Measurements from ENCODE around the gene VCL. TPM values are rescaled to one million over a fixed set of nuclear protein-coding genes. Genes with fewer than 3 reads are reported as not detected.

The VCL gene
- total RNA-seq, 1 donor from 2014 or later: 107 TPM

- no peaks in the 10 kb centered on the region for H3K27me3 Mint-ChIP-seq
- H3K4me3 Mint-ChIP-seq (ENCODE audit: low read depth): no peak overlapping the region
- H3K4me1 Mint-ChIP-seq (ENCODE audit: low read depth): peaks cover 11% of the 10 kb centered on the region
- TF ChIP-seq, protein P1, sequence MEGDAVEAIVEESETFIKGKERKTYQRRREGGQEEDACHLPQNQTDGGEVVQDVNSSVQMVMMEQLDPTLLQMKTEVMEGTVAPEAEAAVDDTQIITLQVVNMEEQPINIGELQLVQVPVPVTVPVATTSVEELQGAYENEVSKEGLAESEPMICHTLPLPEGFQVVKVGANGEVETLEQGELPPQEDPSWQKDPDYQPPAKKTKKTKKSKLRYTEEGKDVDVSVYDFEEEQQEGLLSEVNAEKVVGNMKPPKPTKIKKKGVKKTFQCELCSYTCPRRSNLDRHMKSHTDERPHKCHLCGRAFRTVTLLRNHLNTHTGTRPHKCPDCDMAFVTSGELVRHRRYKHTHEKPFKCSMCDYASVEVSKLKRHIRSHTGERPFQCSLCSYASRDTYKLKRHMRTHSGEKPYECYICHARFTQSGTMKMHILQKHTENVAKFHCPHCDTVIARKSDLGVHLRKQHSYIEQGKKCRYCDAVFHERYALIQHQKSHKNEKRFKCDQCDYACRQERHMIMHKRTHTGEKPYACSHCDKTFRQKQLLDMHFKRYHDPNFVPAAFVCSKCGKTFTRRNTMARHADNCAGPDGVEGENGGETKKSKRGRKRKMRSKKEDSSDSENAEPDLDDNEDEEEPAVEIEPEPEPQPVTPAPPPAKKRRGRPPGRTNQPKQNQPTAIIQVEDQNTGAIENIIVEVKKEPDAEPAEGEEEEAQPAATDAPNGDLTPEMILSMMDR (IDR thresholded peaks at IDR 0.05; ENCODE audit: unreplicated experiment): no peak
- H3K36me3 Mint-ChIP-seq (ENCODE audit: insufficient read depth): peaks cover 38% of the 10 kb centered on the region
- no peak for DNase-seq (ENCODE audit: low spot score, unreplicated experiment)
- H3K27ac Mint-ChIP-seq: no peak overlapping the region
- H3K9me3 Mint-ChIP-seq (ENCODE audit: low read depth): no peaks in the 10 kb centered on the region
Observed at GRCh38 chr10:74093530-74094164, 95.7 kb downstream of the VCL start.

DNA sequence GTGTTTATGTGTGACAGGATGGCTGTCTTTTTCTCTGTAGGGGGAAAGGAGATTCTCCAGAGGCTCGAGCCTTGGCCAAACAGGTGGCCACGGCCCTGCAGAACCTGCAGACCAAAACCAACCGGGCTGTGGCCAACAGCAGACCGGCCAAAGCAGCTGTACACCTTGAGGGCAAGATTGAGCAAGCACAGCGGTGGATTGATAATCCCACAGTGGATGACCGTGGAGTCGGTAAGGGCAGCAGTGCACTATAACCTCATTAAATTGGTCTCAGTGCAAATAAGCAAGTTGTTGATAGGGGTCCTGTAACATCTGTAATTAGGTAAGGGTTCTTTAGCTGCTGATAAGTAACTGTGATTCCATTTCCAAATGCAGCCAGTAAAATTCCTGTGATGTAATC is 96.3 kb downstream of the VCL start:
- no peak for DNase-seq (ENCODE audit: low spot score, unreplicated experiment)
- no peak overlapping the region for H3K4me3 Mint-ChIP-seq (ENCODE audit: low read depth)
- peaks cover 17% of the 10 kb centered on the region for H3K4me1 Mint-ChIP-seq (ENCODE audit: low read depth)
- H3K9me3 Mint-ChIP-seq (ENCODE audit: low read depth): no peaks in the 10 kb centered on the region
- TF ChIP-seq, protein P1 (IDR thresholded peaks at IDR 0.05; ENCODE audit: unreplicated experiment): no peak
- H3K27me3 Mint-ChIP-seq: no peaks in the 10 kb centered on the region
- peaks cover 41% of the 10 kb centered on the region for H3K36me3 Mint-ChIP-seq (ENCODE audit: insufficient read depth)
- peak overlapping the region; percentile 86 for H3K27ac Mint-ChIP-seq

DNA sequence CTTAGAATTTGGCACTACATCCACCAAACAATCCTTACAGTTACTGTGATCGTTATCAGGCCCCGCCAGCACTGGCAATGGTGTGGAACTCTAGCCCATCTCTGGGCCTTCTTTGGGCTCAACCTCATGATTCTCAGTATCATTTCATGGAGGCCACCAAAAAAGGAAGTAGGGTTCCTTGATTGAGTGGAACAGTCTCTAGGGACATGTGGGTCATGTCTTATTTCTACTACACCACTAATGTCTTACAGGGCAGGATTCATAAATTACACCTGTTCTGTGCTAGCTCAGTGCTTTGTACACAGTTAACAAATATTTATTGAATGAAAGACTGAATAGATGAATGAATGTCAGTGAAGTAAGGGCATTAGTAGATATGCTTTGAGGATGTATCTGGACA is 98.9 kb downstream of the VCL start:
- TF ChIP-seq, protein P1 (IDR thresholded peaks at IDR 0.05; ENCODE audit: unreplicated experiment): no peak
- Mint-ChIP-seq H3K4me1 (ENCODE audit: low read depth) (peaks cover 17% of the 10 kb centered on the region), H3K36me3 (ENCODE audit: insufficient read depth) (peaks cover 46% of the 10 kb centered on the region), H3K27ac (no peak overlapping the region), H3K27me3 (no peaks in the 10 kb centered on the region), H3K4me3 (ENCODE audit: low read depth) (no peak overlapping the region), H3K9me3 (ENCODE audit: low read depth) (no peaks in the 10 kb centered on the region)
- no peak for DNase-seq (ENCODE audit: low spot score, unreplicated experiment)

- Mint-ChIP-seq H3K27me3 (no peaks in the 10 kb centered on the region), H3K9me3 (ENCODE audit: low read depth) (no peaks in the 10 kb centered on the region), H3K4me1 (ENCODE audit: low read depth) (peaks cover 17% of the 10 kb centered on the region), H3K4me3 (ENCODE audit: low read depth) (no peak overlapping the region), H3K27ac (no peak overlapping the region), H3K36me3 (ENCODE audit: insufficient read depth) (peaks cover 45% of the 10 kb centered on the region)
- DNase-seq (ENCODE audit: low spot score, unreplicated experiment): no peak
- TF ChIP-seq, protein P1 (IDR thresholded peaks at IDR 0.05; ENCODE audit: unreplicated experiment): no peak
Observed at GRCh38 chr10:74097776-74098175, 99.9 kb downstream of the VCL start.

- DNase-seq (ENCODE audit: low spot score, unreplicated experiment): no peak
- H3K27me3 Mint-ChIP-seq: no peaks in the 10 kb centered on the region
- H3K4me1 Mint-ChIP-seq (ENCODE audit: low read depth): peaks cover 17% of the 10 kb centered on the region
- H3K9me3 Mint-ChIP-seq (ENCODE audit: low read depth): no peaks in the 10 kb centered on the region
- no peak overlapping the region for H3K4me3 Mint-ChIP-seq (ENCODE audit: low read depth)
- H3K36me3 Mint-ChIP-seq (ENCODE audit: insufficient read depth): peaks cover 47% of the 10 kb centered on the region
- no peak overlapping the region for H3K27ac Mint-ChIP-seq
- TF ChIP-seq, protein P1 (IDR thresholded peaks at IDR 0.05; ENCODE audit: unreplicated experiment): no peak
Observed at GRCh38 chr10:74099420-74099819, 101.5 kb downstream of the VCL start.
